ENCODE measurements around the gene DAPK3. TPM values are rescaled to one million over a fixed set of nuclear protein-coding genes. Genes with fewer than 3 reads are reported as not detected.

The DAPK3 gene
- total RNA-seq, 2 donors from 2014 or later: 89.9 to 106 TPM

DNA sequence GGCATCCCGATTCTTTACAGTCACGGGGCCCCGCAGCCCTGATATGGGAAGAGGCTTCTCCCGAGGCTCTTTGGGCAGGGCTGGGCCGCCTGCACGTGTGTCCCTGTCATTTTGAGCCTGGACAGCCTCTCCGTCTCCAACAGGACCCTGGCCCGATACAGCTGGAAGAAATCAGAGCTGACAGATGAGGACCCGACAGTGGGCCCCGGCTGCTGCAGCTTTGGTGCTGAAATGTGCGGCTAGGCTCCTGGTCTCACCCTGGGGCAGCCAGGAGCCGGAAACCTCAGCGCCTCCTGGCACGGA, 39.9 kb upstream of the DAPK3 start:
- H3K27ac Mint-ChIP-seq: no peak overlapping the region
- H3K4me3 Mint-ChIP-seq: no peak overlapping the region
- Histone ChIP-seq H3K4me1 (ENCODE audit: control insufficient read depth, insufficient read depth, low read length) (peaks cover 8% of the 10 kb centered on the region), H3K27ac (ENCODE audit: low read depth, low read length) (no peak overlapping the region), H3K9ac (ENCODE audit: extremely low read depth, low read length, poor library complexity, severe bottlenecking) (no peak overlapping the region), H3K4me3 (ENCODE audit: low read length) (no peak overlapping the region), H3K36me3 (ENCODE audit: control insufficient read depth, insufficient read depth, low read length) (peaks cover 12% of the 10 kb centered on the region), H3K9me3 (ENCODE audit: control insufficient read depth, low read length) (no peaks in the 10 kb centered on the region), H3K27me3 (ENCODE audit: control insufficient read depth, insufficient read depth, low read length, poor library complexity, severe bottlenecking) (no peaks in the 10 kb centered on the region)
- no peak for DNase-seq
- H3K4me1 Mint-ChIP-seq: peaks cover 12% of the 10 kb centered on the region
- TF ChIP-seq, protein P1, sequence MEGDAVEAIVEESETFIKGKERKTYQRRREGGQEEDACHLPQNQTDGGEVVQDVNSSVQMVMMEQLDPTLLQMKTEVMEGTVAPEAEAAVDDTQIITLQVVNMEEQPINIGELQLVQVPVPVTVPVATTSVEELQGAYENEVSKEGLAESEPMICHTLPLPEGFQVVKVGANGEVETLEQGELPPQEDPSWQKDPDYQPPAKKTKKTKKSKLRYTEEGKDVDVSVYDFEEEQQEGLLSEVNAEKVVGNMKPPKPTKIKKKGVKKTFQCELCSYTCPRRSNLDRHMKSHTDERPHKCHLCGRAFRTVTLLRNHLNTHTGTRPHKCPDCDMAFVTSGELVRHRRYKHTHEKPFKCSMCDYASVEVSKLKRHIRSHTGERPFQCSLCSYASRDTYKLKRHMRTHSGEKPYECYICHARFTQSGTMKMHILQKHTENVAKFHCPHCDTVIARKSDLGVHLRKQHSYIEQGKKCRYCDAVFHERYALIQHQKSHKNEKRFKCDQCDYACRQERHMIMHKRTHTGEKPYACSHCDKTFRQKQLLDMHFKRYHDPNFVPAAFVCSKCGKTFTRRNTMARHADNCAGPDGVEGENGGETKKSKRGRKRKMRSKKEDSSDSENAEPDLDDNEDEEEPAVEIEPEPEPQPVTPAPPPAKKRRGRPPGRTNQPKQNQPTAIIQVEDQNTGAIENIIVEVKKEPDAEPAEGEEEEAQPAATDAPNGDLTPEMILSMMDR (conservative IDR thresholded peaks at IDR 0.05): no peak
- WGBS, 2 experiments (ENCODE audit: insufficient coverage in 1 of 2, insufficient read length in 1 of 2): 92 to 94% methylated on average over 9 to 14 of the region's 14 CpGs
- H3K27me3 Mint-ChIP-seq (ENCODE audit: insufficient read depth): no peaks in the 10 kb centered on the region
- H3K9me3 Mint-ChIP-seq: no peaks in the 10 kb centered on the region
- H3K36me3 Mint-ChIP-seq (ENCODE audit: low read depth): peaks cover 14% of the 10 kb centered on the region

DNA sequence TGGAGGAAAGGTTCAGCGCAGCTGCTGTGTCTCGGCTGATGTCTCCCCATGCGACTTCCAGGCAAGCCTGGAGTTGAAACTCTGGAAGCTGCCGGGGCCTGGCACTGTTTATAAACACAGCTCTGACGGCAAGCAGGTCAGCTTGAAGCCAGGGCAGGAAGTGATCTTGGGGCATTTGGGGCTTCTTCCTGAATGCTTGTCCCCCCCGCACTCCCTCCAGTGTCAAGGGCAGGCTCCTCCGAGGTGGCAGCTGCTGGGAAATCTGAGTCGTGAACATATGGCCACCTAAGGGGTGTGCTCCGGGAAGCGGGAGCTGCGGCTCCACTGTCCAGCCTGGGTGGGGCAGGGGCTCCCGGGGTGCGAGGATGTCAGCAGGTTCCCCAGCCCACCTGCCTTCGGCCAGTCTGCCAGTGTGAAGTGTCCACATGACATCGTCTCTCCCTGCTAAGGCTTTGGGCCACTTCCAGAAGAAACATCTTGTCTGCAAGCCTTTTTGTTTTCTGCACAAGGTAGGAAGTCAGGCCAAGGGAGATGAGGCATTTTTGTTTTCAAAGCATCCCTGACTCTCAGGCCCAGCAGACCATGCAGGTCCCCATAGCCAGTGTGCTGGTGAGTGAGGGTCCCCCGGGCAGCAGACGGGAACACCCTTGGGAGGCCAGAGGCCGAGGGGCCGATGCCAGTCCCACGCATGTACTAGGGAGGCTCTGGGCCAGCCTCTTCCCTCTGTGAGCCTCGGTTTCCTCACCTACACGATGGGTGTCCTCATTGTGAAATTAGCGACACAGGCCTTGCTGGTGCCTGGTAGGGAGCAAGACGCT, 39.3 kb upstream of the DAPK3 start:
- peaks cover 14% of the 10 kb centered on the region for H3K36me3 Mint-ChIP-seq (ENCODE audit: low read depth)
- no peaks in the 10 kb centered on the region for H3K9me3 Mint-ChIP-seq
- Histone ChIP-seq H3K27me3 (ENCODE audit: control insufficient read depth, insufficient read depth, low read length, poor library complexity, severe bottlenecking) (no peaks in the 10 kb centered on the region), H3K4me3 (ENCODE audit: low read length) (no peak overlapping the region), H3K9me3 (ENCODE audit: control insufficient read depth, low read length) (no peaks in the 10 kb centered on the region), H3K4me1 (ENCODE audit: control insufficient read depth, insufficient read depth, low read length) (peaks cover 8% of the 10 kb centered on the region), H3K27ac (ENCODE audit: low read depth, low read length) (no peak overlapping the region), H3K9ac (ENCODE audit: extremely low read depth, low read length, poor library complexity, severe bottlenecking) (no peak overlapping the region), H3K36me3 (ENCODE audit: control insufficient read depth, insufficient read depth, low read length) (peaks cover 12% of the 10 kb centered on the region)
- TF ChIP-seq, protein P1 (conservative IDR thresholded peaks at IDR 0.05): no peak
- H3K27ac Mint-ChIP-seq: no peak overlapping the region
- peak overlapping the region; percentile 84 for H3K4me3 Mint-ChIP-seq
- 93 to 94% methylated on average over 22 to 24 of the region's 24 CpGs for WGBS, 2 experiments (ENCODE audit: insufficient coverage in 1 of 2, insufficient read length in 1 of 2)
- no peak for DNase-seq
- peaks cover 12% of the 10 kb centered on the region for H3K4me1 Mint-ChIP-seq
- no peaks in the 10 kb centered on the region for H3K27me3 Mint-ChIP-seq (ENCODE audit: insufficient read depth)

DNA sequence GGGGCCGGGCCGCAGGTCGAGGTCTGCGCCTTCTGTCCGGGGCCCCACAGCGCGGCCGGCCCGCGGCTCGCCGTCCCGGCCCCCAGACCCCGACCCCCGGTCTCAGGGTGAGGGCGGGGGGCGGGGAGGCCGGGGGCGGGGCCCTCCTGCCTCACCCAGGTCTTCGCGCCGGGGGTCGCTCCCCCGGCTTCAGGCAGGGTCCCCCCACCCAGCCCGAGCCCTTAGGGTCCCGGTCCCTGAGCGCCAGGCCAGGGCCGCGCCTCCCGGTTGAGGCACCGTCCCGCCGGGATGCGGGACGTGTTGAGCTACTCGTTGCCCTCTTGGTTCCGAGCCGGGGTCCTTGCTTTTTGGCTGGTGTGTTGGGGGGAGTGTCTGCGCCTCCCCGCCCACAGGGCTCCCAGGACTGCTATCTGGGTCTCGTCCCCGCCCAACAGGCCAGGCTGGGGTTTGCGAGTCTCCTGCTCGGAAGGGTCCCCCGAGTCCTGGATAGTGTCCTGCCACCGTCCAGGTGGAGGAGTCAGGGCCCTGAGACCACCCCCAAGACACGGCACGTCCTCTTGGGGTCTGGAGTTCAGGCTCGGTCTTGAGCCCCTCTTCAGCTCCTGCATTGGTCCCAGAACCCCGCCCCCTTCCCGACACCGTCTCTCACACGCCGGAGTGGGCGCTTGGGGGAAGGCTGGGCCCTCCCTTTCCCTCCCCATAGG, 37.1 kb upstream of the DAPK3 start:
- Histone ChIP-seq H3K36me3 (ENCODE audit: control insufficient read depth, insufficient read depth, low read length) (peaks cover under 1% of the 10 kb centered on the region), H3K27ac (ENCODE audit: low read depth, low read length) (no peak overlapping the region), H3K9me3 (ENCODE audit: control insufficient read depth, low read length) (no peaks in the 10 kb centered on the region), H3K4me1 (ENCODE audit: control insufficient read depth, insufficient read depth, low read length) (peaks cover 8% of the 10 kb centered on the region), H3K27me3 (ENCODE audit: control insufficient read depth, insufficient read depth, low read length, poor library complexity, severe bottlenecking) (no peaks in the 10 kb centered on the region), H3K9ac (ENCODE audit: extremely low read depth, low read length, poor library complexity, severe bottlenecking) (peak overlapping the region; percentile 66), H3K4me3 (ENCODE audit: low read length) (peak overlapping the region; percentile 91)
- Mint-ChIP-seq H3K36me3 (ENCODE audit: low read depth) (peaks cover 8% of the 10 kb centered on the region), H3K4me3 (peak overlapping the region; percentile 84), H3K27me3 (ENCODE audit: insufficient read depth) (no peaks in the 10 kb centered on the region), H3K4me1 (peaks cover 12% of the 10 kb centered on the region), H3K27ac (peak overlapping the region; percentile 76), H3K9me3 (no peaks in the 10 kb centered on the region)
- WGBS, 2 experiments (ENCODE audit: insufficient coverage in 1 of 2, insufficient read length in 1 of 2): 0 to 3% methylated on average over 13 to 55 of the region's 55 CpGs
- DNase-seq: peak; percentile 65
- TF ChIP-seq, protein P1 (conservative IDR thresholded peaks at IDR 0.05): no peak
